H9 (cell line): ENCODE results near the gene ZNF79. TPM values are rescaled to one million over a fixed set of nuclear protein-coding genes. Genes with fewer than 3 reads are reported as not detected.

ENCODE experiments used
- DNase-seq: peaks from one replicate; pipeline ENCODE4 v3.0.0-alpha.2; 2017
- H2AFZ ChIP-seq: one replicate; pipeline ENCODE4 v1.6.1; 2013; ENCODE audit warnings: mild to moderate bottlenecking, low read length, control low read depth, moderate library complexity
- H2AK5ac ChIP-seq: 2 replicates; pipeline ENCODE4 v1.6.1; 2013; ENCODE audit warnings: low read length, control low read depth, mixed read lengths; ENCODE audit not compliant: insufficient read length
- H2BK120ac ChIP-seq: one replicate; pipeline ENCODE4 v1.6.1; 2013; ENCODE audit warnings: low read depth, mild to moderate bottlenecking, low read length, control low read depth, inconsistent platforms; ENCODE audit not compliant: poor library complexity, severe bottlenecking
- H2BK12ac ChIP-seq: 2 replicates; pipeline ENCODE4 v1.6.1; 2013; ENCODE audit warnings: low read length, control low read depth, mixed read lengths, low read depth; ENCODE audit not compliant: insufficient read length
- H2BK15ac ChIP-seq: 2 replicates; pipeline ENCODE4 v1.6.1; 2013; ENCODE audit warnings: low read depth, low read length, control low read depth
- H2BK20ac ChIP-seq: one replicate; pipeline ENCODE4 v1.6.1; 2013; ENCODE audit warnings: low read depth, mild to moderate bottlenecking, low read length, control low read depth, inconsistent platforms; ENCODE audit not compliant: poor library complexity, severe bottlenecking
- H2BK5ac ChIP-seq: 2 replicates; pipeline ENCODE4 v1.6.1; 2013; ENCODE audit warnings: low read length, control low read depth, mixed read lengths; ENCODE audit not compliant: insufficient read length
- H3K14ac ChIP-seq: 2 replicates; pipeline ENCODE4 v1.6.1; 2013; ENCODE audit warnings: low read length, control low read depth; ENCODE audit not compliant: insufficient read depth
- H3K18ac ChIP-seq: 2 replicates; pipeline ENCODE4 v1.6.1; 2013; ENCODE audit warnings: low read depth, mild to moderate bottlenecking, mixed read lengths, low read length, control low read depth; ENCODE audit not compliant: insufficient read length
- H3K23ac ChIP-seq: 2 replicates; pipeline ENCODE4 v1.6.1; 2013; ENCODE audit warnings: low read length, control low read depth, mixed read lengths, low read depth; ENCODE audit not compliant: insufficient read length
- H3K23me2 ChIP-seq: 2 replicates; pipeline ENCODE4 v1.6.1; 2013; ENCODE audit warnings: low read depth, mild to moderate bottlenecking, mixed read lengths, low read length, control low read depth; ENCODE audit not compliant: insufficient read length, poor library complexity, severe bottlenecking
- H3K27ac ChIP-seq: 2 replicates; pipeline ENCODE4 v1.5.1; 2013; ENCODE audit warnings: low read length, control low read depth, mixed read lengths, low read depth; ENCODE audit not compliant: insufficient read length
- H3K27me3 ChIP-seq: 2 replicates; pipeline ENCODE4 v1.6.1; 2013; ENCODE audit warnings: low read length, control low read depth, inconsistent platforms; ENCODE audit not compliant: insufficient read depth
- H3K4ac ChIP-seq: 2 replicates; pipeline ENCODE4 v1.6.1; 2013; ENCODE audit warnings: low read depth, mild to moderate bottlenecking, control low read depth, inconsistent platforms, low read length, moderate library complexity
- H3K4me1 ChIP-seq: 2 replicates; pipeline ENCODE4 v1.6.1; 2013; ENCODE audit warnings: low read length, control low read depth, inconsistent platforms; ENCODE audit not compliant: insufficient read depth
- H3K4me2 ChIP-seq: 2 replicates; pipeline ENCODE4 v1.6.1; 2013; ENCODE audit warnings: low read length, control low read depth, mixed read lengths; ENCODE audit not compliant: insufficient read length, insufficient read depth
- H3K56ac ChIP-seq: 2 replicates; pipeline ENCODE4 v1.6.1; 2013; ENCODE audit warnings: low read depth, mild to moderate bottlenecking, mixed read lengths, low read length, control low read depth; ENCODE audit not compliant: insufficient read length
- H3K79me1 ChIP-seq: 2 replicates; pipeline ENCODE4 v1.6.1; 2013; ENCODE audit warnings: low read depth, mild to moderate bottlenecking, moderate library complexity, low read length, control low read depth, inconsistent platforms; ENCODE audit not compliant: insufficient read depth, poor library complexity, severe bottlenecking
- H3K79me2 ChIP-seq: 2 replicates; pipeline ENCODE4 v1.6.1; 2013; ENCODE audit warnings: low read length, control low read depth, inconsistent platforms; ENCODE audit not compliant: insufficient read depth
- H3K9ac ChIP-seq: 2 replicates; pipeline ENCODE4 v1.6.1; 2013; ENCODE audit warnings: low read length, control low read depth, mixed read lengths; ENCODE audit not compliant: insufficient read length; ENCODE audit errors: extremely low read depth
- H3K9me3 ChIP-seq: one replicate; pipeline ENCODE4 v1.6.1; 2013; ENCODE audit warnings: low read depth, low read length, inconsistent platforms; ENCODE audit not compliant: control insufficient read depth
- H3T11ph ChIP-seq: one replicate; pipeline ENCODE4 v1.6.1; 2013; ENCODE audit warnings: mild to moderate bottlenecking, low read length, control low read depth, inconsistent platforms
- H4K20me1 ChIP-seq: one replicate; pipeline ENCODE4 v1.6.1; 2013; ENCODE audit not compliant: control insufficient read depth, insufficient read length, insufficient read depth
- H4K5ac ChIP-seq: 2 replicates; pipeline ENCODE4 v1.6.1; 2013; ENCODE audit warnings: low read depth, mild to moderate bottlenecking, mixed read lengths, low read length, control low read depth; ENCODE audit not compliant: insufficient read length
- H4K8ac ChIP-seq: replicated peaks from 2 replicates; pipeline ENCODE4 v1.6.1; 2013; ENCODE audit warnings: low read length, control low read depth, mixed read lengths, low read depth; ENCODE audit not compliant: insufficient read length
- H4K91ac ChIP-seq: 2 replicates; pipeline ENCODE4 v1.6.1; 2013; ENCODE audit warnings: low read depth, mild to moderate bottlenecking, moderate library complexity, mixed read lengths, low read length, control low read depth; ENCODE audit not compliant: insufficient read length
- H3K27ac Mint-ChIP-seq, 3 experiments: 2 replicates in 2 of 3; 3 replicates in 1 of 3; pipeline ENCODE4 v1.8.0; 2020 to 2021; ENCODE audit warnings: mixed read lengths in 3 of 3, mild to moderate bottlenecking in 1 of 3, moderate library complexity in 1 of 3
- H3K27me3 Mint-ChIP-seq: 2 replicates; pipeline ENCODE4 v1.8.0; 2021; ENCODE audit warnings: low read depth, mild to moderate bottlenecking, moderate library complexity, mixed read lengths
- H3K36me3 Mint-ChIP-seq, 3 experiments: 2 replicates in 2 of 3; 3 replicates in 1 of 3; pipeline ENCODE4 v1.8.0; 2020 to 2021; ENCODE audit warnings: low read depth in 3 of 3, mixed read lengths in 3 of 3; ENCODE audit not compliant: insufficient read depth in 1 of 3
- H3K4me1 Mint-ChIP-seq, 2 experiments: 2 replicates each; pipeline ENCODE4 v1.8.0; 2020; ENCODE audit warnings: mixed read lengths in 2 of 2
- H3K4me3 Mint-ChIP-seq, 2 experiments: 2 replicates in 1 of 2; 3 replicates in 1 of 2; pipeline ENCODE4 v1.8.0; 2020 to 2021; ENCODE audit warnings: mild to moderate bottlenecking in 2 of 2, mixed read lengths in 2 of 2, moderate library complexity in 1 of 2
- H3K9me3 Mint-ChIP-seq, 2 experiments: 2 replicates in 1 of 2; 3 replicates in 1 of 2; pipeline ENCODE4 v1.8.0; 2020; ENCODE audit warnings: mild to moderate bottlenecking in 2 of 2, mixed read lengths in 2 of 2, moderate library complexity in 1 of 2
- CTCF ChIP-seq: fragments of 200-600 bp; sonication (generic); conservative IDR thresholded peaks from 3 replicates; pipeline ENCODE4 v1.8.0; 2021; ENCODE audit warnings: antibody characterized with exemption, mild to moderate bottlenecking
- WGBS: extraction: QIAGEN DNeasy Blood & Tissue Kit; methylation state at CpG from one replicate; pipeline ENCODE4 v1.1.7; 2013; ENCODE audit warnings: missing lambda C conversion rate, low lambda C conversion rate, mixed read lengths; ENCODE audit not compliant: insufficient read length; ENCODE audit errors: extremely low coverage; 5-methylcytosine and 5-hydroxymethylcytosine counted together
- total RNA-seq: library from RNA; stranded (reverse); gene quantifications from 2 replicates; pipeline ENCODE4 v1.2.1, GENCODE V29; 2021

The ZNF79 gene
- total RNA-seq, 1 experiment from 2014 or later: 11.5 TPM

GRCh38 chr9:127417131-127418036, 6.8 kb upstream of the ZNF79 start:
- no peak overlapping the region for H3T11ph ChIP-seq
- Mint-ChIP-seq H3K27me3 (peaks cover 6% of the 10 kb centered on the region), H3K9me3 (no peaks in the 10 kb centered on the region), H3K27ac (no peak overlapping the region), H3K4me3 (no peak overlapping the region; a peak in 3 of 5 replicates), H3K36me3 (peaks cover 0 to 2% (median 0%) of the 10 kb centered on the region in 3 experiments; a peak in 2 of 7 replicates), H3K4me1 (peaks cover 22 to 25% of the 10 kb centered on the region in 2 experiments)
- no peak for TF ChIP-seq CTCF
- no peak overlapping the region for H3K56ac ChIP-seq
- H2AFZ ChIP-seq: no peak overlapping the region
- no peak overlapping the region for H4K8ac ChIP-seq
- no peak overlapping the region for H3K14ac ChIP-seq
- no peak overlapping the region for H3K4ac ChIP-seq
- H3K9me3 ChIP-seq: no peaks in the 10 kb centered on the region
- no peak overlapping the region for H3K27ac ChIP-seq
- H3K79me2 ChIP-seq: no peaks in the 10 kb centered on the region
- no peaks in the 10 kb centered on the region for H3K27me3 ChIP-seq
- no peaks in the 10 kb centered on the region; the same call in 1 of the 2 replicates for H3K4me1 ChIP-seq
- no peak overlapping the region for H2BK5ac ChIP-seq
- no peaks in the 10 kb centered on the region for H3K23me2 ChIP-seq
- H3K18ac ChIP-seq: no peak overlapping the region
- no peak for DNase-seq
- no peak overlapping the region for H4K5ac ChIP-seq
- H3K23ac ChIP-seq: no peak overlapping the region
- H3K4me2 ChIP-seq: no peak overlapping the region
- H2AK5ac ChIP-seq: no peak overlapping the region
- H4K91ac ChIP-seq: no peak overlapping the region
- no peak overlapping the region for H3K9ac ChIP-seq
- H2BK20ac ChIP-seq: no peak overlapping the region
- H2BK15ac ChIP-seq: no peak overlapping the region
- H3K79me1 ChIP-seq: no peaks in the 10 kb centered on the region
- WGBS: no CpG with 5 or more reads among the region's 15 CpGs
- H2BK12ac ChIP-seq: no peak overlapping the region
- no peaks in the 10 kb centered on the region for H4K20me1 ChIP-seq
- no peak overlapping the region for H2BK120ac ChIP-seq
